ENCODE results near the gene EDN3.

DNA sequence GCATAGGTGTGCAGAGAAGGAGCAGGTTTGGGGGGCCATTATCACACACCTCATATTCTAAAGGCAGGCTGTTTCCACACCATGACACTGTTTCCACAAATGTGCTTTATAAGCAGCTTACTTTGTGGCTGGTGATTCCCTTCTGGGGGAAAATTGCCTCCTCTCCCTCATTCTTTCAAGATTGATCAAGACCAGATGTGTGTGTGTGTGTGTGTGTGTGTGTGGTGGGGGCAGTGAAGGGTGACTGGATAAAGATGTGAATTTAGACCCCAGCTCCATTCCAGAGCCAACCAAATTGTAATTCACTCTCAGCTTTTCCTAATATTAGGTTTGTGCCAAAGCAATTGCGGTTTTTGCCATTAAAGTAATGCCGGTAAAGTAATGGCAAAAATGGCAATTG lies 45.6 kb downstream of the EDN3 start:
- TF ChIP-seq POLR2AphosphoS5 (IDR thresholded peaks at IDR 0.05; ENCODE audit: low read depth, low read length) (no peak), POLR2A (IDR thresholded peaks at IDR 0.05; ENCODE audit: low read depth, low read length) (no peak)

Measured in GM12892 (cell line).